Left lung (tissue), 10 donors: ENCODE data around the gene QTRT2. TPM values are rescaled to one million over a fixed set of nuclear protein-coding genes. Genes with fewer than 3 reads are reported as not detected.

Experiments used
- ATAC-seq: fragments of 200-7000 bp; cut with Tn5 transposase; one replicate; pipeline ENCODE4 v1.9.1; 2020; ENCODE audit warnings: moderate library complexity
- DNase-seq, 4 donors: peaks; one replicate each; pipeline ENCODE4 v3.0.0-alpha.2; 2013 to 2020
- H3K27ac ChIP-seq, 2 donors: fragments of 200-600 bp; sonication (generic) in 1 of 2; one replicate each; pipeline versions ENCODE4 v1.5.0 to v1.8.0; 2020 to 2021
- H3K27me3 ChIP-seq, 2 donors: fragments of 200-600 bp; sonication (generic) in 1 of 2; one replicate each; pipeline versions ENCODE4 v1.5.0 to v1.8.0; 2020 to 2021
- H3K36me3 ChIP-seq, 2 donors: fragments of 200-600 bp; sonication (generic) in 1 of 2; one replicate each; pipeline versions ENCODE4 v1.5.0 to v1.8.0; 2020 to 2021
- H3K4me1 ChIP-seq, 2 donors: fragments of 200-600 bp; one replicate each; pipeline ENCODE4 v1.8.0; 2021
- H3K4me3 ChIP-seq, 2 donors: fragments of 200-600 bp; sonication (generic) in 1 of 2; one replicate each; pipeline versions ENCODE4 v1.5.0 to v1.8.0; 2020 to 2021; ENCODE audit warnings: mild to moderate bottlenecking in 1 of 2
- H3K9me3 ChIP-seq, 2 donors: fragments of 200-600 bp; sonication (generic) in 1 of 2; one replicate each; pipeline versions ENCODE4 v1.5.0 to v1.8.0; 2020 to 2021
- intact Hi-C, 2 donors: fragments of 100-400 bp; cut with DNase I; formaldehyde crosslinking; loops; one replicate each; pipeline versions ENCODE4 v1.11.2 to v1.14.2; 2022
- polyA plus RNA-seq, 6 donors: library from polyadenylated mRNA; unstranded; fragments of 120-200 nt; gene quantifications; one replicate each; pipeline ENCODE4 v1.2.1, GENCODE V29; 2013; ENCODE audit not compliant: insufficient read length in 6 of 6
- total RNA-seq, 2 donors: library from RNA; stranded (reverse); fragmentation: NEBNext Ultra II Directional; extraction: Animal tissue kit (Norgen Biotek cat#: 25700); gene quantifications; one replicate each; pipeline ENCODE4 v1.2.1, GENCODE V29; 2021
- TF ChIP-seq, protein P1 (sequence below), 2 donors: fragments of 200-600 bp; sonication (generic) in 1 of 2; IDR thresholded peaks; one replicate each; pipeline versions ENCODE4 v1.5.0 to v1.8.0; 2021; ENCODE audit warnings: antibody characterized with exemption in 2 of 2
- donor health status: DM: no; HTN: yes; CAD: no.
- donor health status: DM: no; HTN: no; CAD: no.

Gene QTRT2
- total and polyA plus RNA-seq, 8 donors: 16.4 to 35.2 (median 32.5) TPM

DNA sequence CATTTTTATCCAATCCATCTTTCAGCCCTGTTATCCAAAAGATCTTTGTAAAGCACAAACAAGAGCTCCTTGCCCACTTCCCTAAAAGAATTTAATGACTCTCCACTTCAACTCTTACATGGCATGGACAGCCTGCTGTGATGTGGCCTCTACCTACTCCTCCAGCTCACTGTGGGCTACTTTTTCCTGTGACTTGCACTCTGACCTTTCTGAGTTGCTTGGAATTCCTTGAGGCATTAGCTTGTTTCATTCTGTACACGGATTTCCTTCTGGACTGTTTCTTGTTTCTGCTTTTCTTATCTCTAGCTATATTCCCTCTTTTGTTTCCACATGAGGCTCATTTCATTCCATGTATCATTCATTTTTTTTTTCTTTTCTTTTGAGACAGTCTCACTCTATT lies 15.2 kb downstream of the QTRT2 start:
- Histone ChIP-seq H3K36me3 (peaks cover 0 to 90% of the 10 kb centered on the region in 2 donors), H3K4me1 (no peaks in the 10 kb centered on the region), H3K4me3 (no peak overlapping the region), H3K27ac (no peak overlapping the region), H3K27me3 (no peaks in the 10 kb centered on the region), H3K9me3 (no peaks in the 10 kb centered on the region)
- ATAC-seq (no peak), DNase-seq (no peak)
- TF ChIP-seq, protein P1, sequence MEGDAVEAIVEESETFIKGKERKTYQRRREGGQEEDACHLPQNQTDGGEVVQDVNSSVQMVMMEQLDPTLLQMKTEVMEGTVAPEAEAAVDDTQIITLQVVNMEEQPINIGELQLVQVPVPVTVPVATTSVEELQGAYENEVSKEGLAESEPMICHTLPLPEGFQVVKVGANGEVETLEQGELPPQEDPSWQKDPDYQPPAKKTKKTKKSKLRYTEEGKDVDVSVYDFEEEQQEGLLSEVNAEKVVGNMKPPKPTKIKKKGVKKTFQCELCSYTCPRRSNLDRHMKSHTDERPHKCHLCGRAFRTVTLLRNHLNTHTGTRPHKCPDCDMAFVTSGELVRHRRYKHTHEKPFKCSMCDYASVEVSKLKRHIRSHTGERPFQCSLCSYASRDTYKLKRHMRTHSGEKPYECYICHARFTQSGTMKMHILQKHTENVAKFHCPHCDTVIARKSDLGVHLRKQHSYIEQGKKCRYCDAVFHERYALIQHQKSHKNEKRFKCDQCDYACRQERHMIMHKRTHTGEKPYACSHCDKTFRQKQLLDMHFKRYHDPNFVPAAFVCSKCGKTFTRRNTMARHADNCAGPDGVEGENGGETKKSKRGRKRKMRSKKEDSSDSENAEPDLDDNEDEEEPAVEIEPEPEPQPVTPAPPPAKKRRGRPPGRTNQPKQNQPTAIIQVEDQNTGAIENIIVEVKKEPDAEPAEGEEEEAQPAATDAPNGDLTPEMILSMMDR (IDR thresholded peaks at IDR 0.05): no peak
- intact Hi-C loops: no loop called here

DNA sequence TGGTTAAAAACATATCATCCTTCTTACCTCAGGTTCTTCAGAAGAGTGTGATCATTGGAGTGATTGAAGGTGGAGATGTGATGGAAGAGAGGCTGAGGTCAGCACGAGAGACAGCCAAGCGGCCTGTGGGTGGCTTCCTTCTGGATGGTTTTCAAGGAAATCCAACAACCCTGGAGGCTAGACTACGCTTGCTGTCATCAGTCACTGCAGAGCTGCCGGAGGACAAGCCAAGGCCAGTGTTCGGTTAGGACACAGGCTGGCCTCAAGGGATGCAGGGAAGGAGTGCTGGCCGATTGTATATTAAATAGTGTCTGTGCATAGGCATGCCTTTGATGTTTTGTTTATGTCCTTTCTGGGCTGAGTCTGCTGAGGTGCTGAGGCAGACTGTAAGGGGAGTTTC lies 20.2 kb downstream of the QTRT2 start:
- TF ChIP-seq, protein P1 (IDR thresholded peaks at IDR 0.05): no peak
- Histone ChIP-seq H3K27ac (no peak overlapping the region), H3K4me1 (no peaks in the 10 kb centered on the region), H3K4me3 (no peak overlapping the region), H3K27me3 (no peaks in the 10 kb centered on the region), H3K9me3 (no peaks in the 10 kb centered on the region), H3K36me3 (peaks cover 0 to 100% of the 10 kb centered on the region in 2 donors)
- intact Hi-C loops: no loop called here
- no peak for DNase-seq
- ATAC-seq: no peak

DNA sequence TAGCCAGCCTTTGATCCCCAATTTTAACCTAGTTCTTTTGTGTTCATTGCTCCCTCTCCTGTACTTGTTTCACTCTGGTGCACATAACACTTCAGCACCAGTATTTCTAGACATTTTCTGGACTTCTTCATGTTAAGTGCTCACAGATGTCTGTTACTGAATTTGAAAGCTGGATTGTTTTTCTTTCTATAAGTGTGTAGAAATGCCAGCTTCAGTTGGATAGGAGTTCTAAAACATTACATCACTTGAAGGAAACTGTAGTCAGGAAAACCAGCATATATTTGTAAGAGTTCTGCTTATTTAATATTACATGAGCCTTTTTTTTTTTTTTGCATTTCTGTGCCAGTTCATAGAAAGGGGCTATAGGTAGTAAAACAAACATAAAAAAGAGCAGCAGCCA lies 21.6 kb downstream of the QTRT2 start:
- H3K27me3 ChIP-seq: no peaks in the 10 kb centered on the region
- TF ChIP-seq, protein P1 (IDR thresholded peaks at IDR 0.05): no peak
- DNase-seq (no peak), ATAC-seq (no peak)
- H3K9me3 ChIP-seq: no peaks in the 10 kb centered on the region
- intact Hi-C loops: no loop called here
- peaks cover 0 to 97% of the 10 kb centered on the region in 2 donors for H3K36me3 ChIP-seq
- no peak overlapping the region for H3K4me3 ChIP-seq
- no peaks in the 10 kb centered on the region for H3K4me1 ChIP-seq
- H3K27ac ChIP-seq: no peak overlapping the region

DNA sequence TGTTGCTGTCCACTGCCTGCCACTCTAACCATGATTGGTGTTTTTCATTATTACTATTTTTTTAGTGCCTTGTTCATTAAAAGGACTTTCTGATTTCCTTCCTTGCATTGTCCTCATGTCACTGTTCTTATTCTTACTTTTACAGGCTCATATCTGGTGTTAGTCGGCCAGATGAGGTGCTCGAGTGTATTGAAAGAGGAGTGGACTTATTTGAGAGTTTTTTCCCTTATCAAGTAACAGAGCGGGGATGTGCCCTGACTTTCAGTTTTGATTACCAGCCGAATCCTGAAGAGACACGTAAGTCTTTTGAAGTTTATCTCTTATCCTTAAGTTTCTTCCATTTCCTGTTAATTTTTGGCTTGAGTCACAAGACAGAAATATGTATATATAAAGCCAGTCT lies 23.2 kb downstream of the QTRT2 start:
- ATAC-seq: no peak
- H3K27ac ChIP-seq: peak overlapping the region in 1 of 2 donors; percentile 43

DNA sequence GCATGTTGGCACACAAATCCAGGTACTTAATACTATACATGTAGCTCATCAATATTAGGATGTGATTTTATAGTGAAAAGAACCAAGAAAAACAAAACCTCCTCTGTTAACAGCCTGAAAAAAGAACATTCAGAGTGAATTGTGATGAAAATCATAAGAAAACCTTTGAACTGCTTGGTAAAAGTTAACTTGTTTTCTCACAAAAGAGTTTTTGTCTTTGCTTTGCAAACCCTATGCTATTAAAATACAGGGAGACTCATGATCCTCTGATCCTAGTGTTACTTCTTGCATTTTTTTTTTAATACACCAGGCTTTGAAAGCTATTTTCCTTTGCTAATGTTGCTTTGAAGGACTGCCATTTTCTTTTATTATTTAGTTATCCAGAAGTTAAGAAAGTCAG lies 23.7 kb downstream of the QTRT2 start:
- ATAC-seq: no peak
- TF ChIP-seq, protein P1 (IDR thresholded peaks at IDR 0.05): no peak
- Histone ChIP-seq H3K4me3 (no peak overlapping the region), H3K9me3 (no peaks in the 10 kb centered on the region), H3K27me3 (no peaks in the 10 kb centered on the region), H3K36me3 (peaks cover 0 to 97% of the 10 kb centered on the region in 2 donors), H3K27ac (peak overlapping the region in 1 of 2 donors; percentile 43), H3K4me1 (no peaks in the 10 kb centered on the region)
- DNase-seq: no peak
- intact Hi-C loops: no loop called here

More for the DNA sequence above, 23.2 kb downstream of the QTRT2 start:
- Histone ChIP-seq H3K4me3 (no peak overlapping the region), H3K27me3 (no peaks in the 10 kb centered on the region), H3K4me1 (no peaks in the 10 kb centered on the region), H3K9me3 (no peaks in the 10 kb centered on the region), H3K36me3 (peaks cover 0 to 97% of the 10 kb centered on the region in 2 donors)
- DNase-seq: no peak
- TF ChIP-seq, protein P1 (IDR thresholded peaks at IDR 0.05): no peak
- intact Hi-C loops: no loop called here
